ENCODE measurements around the gene PDE1C.

DNA sequence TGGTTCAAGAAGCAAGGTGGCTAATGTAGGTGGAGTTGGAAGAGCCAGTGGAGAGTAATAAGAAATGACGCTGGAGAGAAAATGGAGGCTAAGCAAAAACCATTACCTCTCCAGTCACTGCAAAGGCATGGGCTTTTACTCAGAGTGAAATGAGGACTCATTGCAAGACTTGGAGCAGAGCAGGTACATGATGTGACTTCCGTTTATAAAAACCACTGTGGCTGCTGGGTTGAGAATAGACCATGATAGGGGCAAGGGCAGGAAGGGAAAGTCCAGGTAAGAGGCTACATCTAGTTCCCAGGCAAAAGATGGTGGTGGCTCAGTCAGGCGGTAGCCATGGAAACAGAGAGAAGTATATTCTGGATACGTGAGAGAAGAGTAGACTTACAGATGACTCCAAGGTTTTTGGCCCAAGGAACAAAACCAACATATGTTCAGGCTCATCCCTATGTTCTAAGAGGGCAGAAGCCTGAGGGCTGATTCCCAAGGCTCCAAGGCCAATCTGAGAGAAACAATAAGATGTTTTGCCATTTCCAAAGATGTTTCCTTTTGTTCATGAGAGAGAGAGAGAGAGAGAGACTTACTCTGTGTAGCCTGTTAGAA lies 21.5 kb upstream of the PDE1C start:
- TF ChIP-seq EZH2phosphoT487 (IDR thresholded peaks at IDR 0.05; ENCODE audit: borderline replicate concordance, low read depth, low read length) = no peak
- TF ChIP-seq CTCF (conservative IDR thresholded peaks at IDR 0.05; ENCODE audit: low read length) = no peak
